Measurements from ENCODE around the gene NCOR1.

The NCOR1 gene

GRCh38 chr17:16250635-16251034 is 35.3 kb upstream of the NCOR1 start:
- no peaks in the 10 kb centered on the region for H3K79me2 ChIP-seq (ENCODE audit: low read length)
- no peaks in the 10 kb centered on the region for H3K9me2 ChIP-seq (replicated peaks; ENCODE audit: insufficient read depth, low read length)
- no peak overlapping the region for H3K4me3 ChIP-seq (ENCODE audit: low read length)
- TF ChIP-seq EZH2 (optimal IDR thresholded peaks at IDR 0.05; ENCODE audit: low read depth, low read length) (no peak), EZH2phosphoT487 (IDR thresholded peaks at IDR 0.05; ENCODE audit: low read length) (no peak), CTCF (IDR thresholded peaks at IDR 0.05; ENCODE audit: low read length) (no peak)
- H3K27me3 ChIP-seq (replicated peaks; ENCODE audit: insufficient read depth, low read length), result no peaks in the 10 kb centered on the region
- no peak overlapping the region for H3K4me2 ChIP-seq (ENCODE audit: low read depth, low read length)
- H3K9ac ChIP-seq (ENCODE audit: low read length), result no peak overlapping the region
- H3K36me3 ChIP-seq (replicated peaks; ENCODE audit: insufficient read depth, low read length), result no peaks in the 10 kb centered on the region
- no peaks in the 10 kb centered on the region for H3F3A ChIP-seq (ENCODE audit: insufficient read depth, low read length)
- H3K9me3 ChIP-seq (replicated peaks; ENCODE audit: insufficient read depth, low read length), result no peaks in the 10 kb centered on the region
- no peak overlapping the region for H2AFZ ChIP-seq (ENCODE audit: low read length)
- no peak overlapping the region for H3K27ac ChIP-seq (ENCODE audit: low read length)
- no peaks in the 10 kb centered on the region for H4K20me1 ChIP-seq (ENCODE audit: insufficient read depth, low read length)
- no peaks in the 10 kb centered on the region for H3K4me1 ChIP-seq (ENCODE audit: low read length)
- DNase-seq, result no peak

DNA sequence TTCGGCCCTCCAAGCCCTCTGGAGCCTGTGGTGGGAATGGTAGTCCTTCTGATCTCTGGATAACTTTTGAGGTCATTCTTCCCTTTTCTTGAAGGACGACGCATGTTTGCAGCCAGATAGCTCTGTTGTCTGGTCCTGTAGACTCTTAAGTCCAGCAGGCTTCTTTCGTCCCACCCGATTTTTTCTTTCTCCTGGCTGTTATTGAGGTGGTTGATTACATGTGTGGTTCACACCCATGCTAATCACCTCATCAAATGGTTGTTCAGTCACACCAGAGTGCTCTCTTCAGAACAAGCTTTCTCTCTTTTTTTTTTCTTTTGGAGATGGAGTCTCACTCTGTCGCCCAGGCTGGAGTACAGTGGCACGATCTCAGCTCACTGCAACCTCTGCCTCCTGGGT is 32.3 kb upstream of the NCOR1 start:
- DNase-seq, result no peak
- Histone ChIP-seq H3F3A (ENCODE audit: insufficient read depth, low read length) (no peaks in the 10 kb centered on the region), H3K9me3 (replicated peaks; ENCODE audit: insufficient read depth, low read length) (no peaks in the 10 kb centered on the region), H3K4me1 (ENCODE audit: low read length) (no peaks in the 10 kb centered on the region), H3K4me3 (ENCODE audit: low read length) (no peak overlapping the region), H3K27me3 (replicated peaks; ENCODE audit: insufficient read depth, low read length) (no peaks in the 10 kb centered on the region), H3K9ac (ENCODE audit: low read length) (no peak overlapping the region), H4K20me1 (ENCODE audit: insufficient read depth, low read length) (no peaks in the 10 kb centered on the region), H3K4me2 (ENCODE audit: low read depth, low read length) (no peak overlapping the region), H3K9me2 (replicated peaks; ENCODE audit: insufficient read depth, low read length) (no peaks in the 10 kb centered on the region), H3K27ac (ENCODE audit: low read length) (no peak overlapping the region), H2AFZ (ENCODE audit: low read length) (no peak overlapping the region), H3K36me3 (replicated peaks; ENCODE audit: insufficient read depth, low read length) (no peaks in the 10 kb centered on the region), H3K79me2 (ENCODE audit: low read length) (no peaks in the 10 kb centered on the region)
- no peak for TF ChIP-seq CTCF (IDR thresholded peaks at IDR 0.05; ENCODE audit: low read length)
- TF ChIP-seq EZH2phosphoT487 (IDR thresholded peaks at IDR 0.05; ENCODE audit: low read length), result no peak
- TF ChIP-seq EZH2 (optimal IDR thresholded peaks at IDR 0.05; ENCODE audit: low read depth, low read length), result no peak

DNA sequence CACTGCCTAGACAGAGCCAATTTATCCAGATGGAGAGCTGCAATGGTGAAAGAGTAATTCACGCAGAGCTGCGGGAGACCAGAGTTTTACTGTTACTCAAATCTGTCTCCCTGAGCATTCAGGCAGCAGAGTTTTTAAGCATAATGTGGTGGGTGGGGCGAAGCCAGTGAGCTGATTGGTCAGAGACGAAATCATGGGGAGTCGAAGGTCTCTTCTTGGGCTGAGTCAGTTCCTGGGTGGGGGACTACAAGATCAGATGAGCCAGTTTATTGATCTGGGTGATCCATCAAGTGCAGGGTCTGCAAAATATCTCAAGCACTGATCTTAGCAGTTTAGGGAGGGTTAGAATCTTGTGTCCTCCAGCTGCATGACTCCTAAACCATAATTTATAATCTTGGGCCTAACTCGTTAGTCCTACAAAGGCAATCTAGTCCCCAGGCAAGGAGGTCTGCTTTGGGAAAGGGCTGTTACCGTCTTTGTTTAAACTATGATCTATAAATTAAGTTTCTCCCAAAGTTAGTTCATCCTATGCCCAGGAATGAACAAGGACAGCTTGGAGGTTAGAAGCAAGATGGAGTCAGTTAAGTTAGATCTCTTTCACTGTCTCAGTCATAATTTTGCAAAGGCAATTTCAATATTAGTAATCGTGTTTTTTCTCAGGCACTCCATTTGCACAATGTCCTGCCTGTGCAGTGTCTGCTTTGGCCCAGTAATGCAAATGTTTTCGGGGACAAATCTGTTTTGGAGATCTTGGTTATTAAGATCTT is 28.6 kb upstream of the NCOR1 start:
- Histone ChIP-seq H3K27me3 (replicated peaks; ENCODE audit: insufficient read depth, low read length) (no peaks in the 10 kb centered on the region), H3K4me2 (ENCODE audit: low read depth, low read length) (no peak overlapping the region), H2AFZ (ENCODE audit: low read length) (no peak overlapping the region), H3K9me2 (replicated peaks; ENCODE audit: insufficient read depth, low read length) (no peaks in the 10 kb centered on the region), H3K4me3 (ENCODE audit: low read length) (no peak overlapping the region), H3K9me3 (replicated peaks; ENCODE audit: insufficient read depth, low read length) (no peaks in the 10 kb centered on the region), H3K79me2 (ENCODE audit: low read length) (no peaks in the 10 kb centered on the region), H3K27ac (ENCODE audit: low read length) (no peak overlapping the region), H3K36me3 (replicated peaks; ENCODE audit: insufficient read depth, low read length) (no peaks in the 10 kb centered on the region), H3K4me1 (ENCODE audit: low read length) (no peaks in the 10 kb centered on the region), H4K20me1 (ENCODE audit: insufficient read depth, low read length) (no peaks in the 10 kb centered on the region), H3K9ac (ENCODE audit: low read length) (no peak overlapping the region), H3F3A (ENCODE audit: insufficient read depth, low read length) (no peaks in the 10 kb centered on the region)
- no peak for DNase-seq
- TF ChIP-seq CTCF (IDR thresholded peaks at IDR 0.05; ENCODE audit: low read length) (no peak), EZH2 (optimal IDR thresholded peaks at IDR 0.05; ENCODE audit: low read depth, low read length) (no peak), EZH2phosphoT487 (IDR thresholded peaks at IDR 0.05; ENCODE audit: low read length) (no peak)
